ENCODE data around the gene ISG20. TPM values are rescaled to one million over a fixed set of nuclear protein-coding genes. Genes with fewer than 3 reads are reported as not detected.
A peak's percentile ranks its signal among the peaks of the same experiment; 100 is the strongest.

ISG20 gene
- total and polyA plus RNA-seq, 4 donors: 6.8 to 36.5 (median 14.3) TPM

DNA sequence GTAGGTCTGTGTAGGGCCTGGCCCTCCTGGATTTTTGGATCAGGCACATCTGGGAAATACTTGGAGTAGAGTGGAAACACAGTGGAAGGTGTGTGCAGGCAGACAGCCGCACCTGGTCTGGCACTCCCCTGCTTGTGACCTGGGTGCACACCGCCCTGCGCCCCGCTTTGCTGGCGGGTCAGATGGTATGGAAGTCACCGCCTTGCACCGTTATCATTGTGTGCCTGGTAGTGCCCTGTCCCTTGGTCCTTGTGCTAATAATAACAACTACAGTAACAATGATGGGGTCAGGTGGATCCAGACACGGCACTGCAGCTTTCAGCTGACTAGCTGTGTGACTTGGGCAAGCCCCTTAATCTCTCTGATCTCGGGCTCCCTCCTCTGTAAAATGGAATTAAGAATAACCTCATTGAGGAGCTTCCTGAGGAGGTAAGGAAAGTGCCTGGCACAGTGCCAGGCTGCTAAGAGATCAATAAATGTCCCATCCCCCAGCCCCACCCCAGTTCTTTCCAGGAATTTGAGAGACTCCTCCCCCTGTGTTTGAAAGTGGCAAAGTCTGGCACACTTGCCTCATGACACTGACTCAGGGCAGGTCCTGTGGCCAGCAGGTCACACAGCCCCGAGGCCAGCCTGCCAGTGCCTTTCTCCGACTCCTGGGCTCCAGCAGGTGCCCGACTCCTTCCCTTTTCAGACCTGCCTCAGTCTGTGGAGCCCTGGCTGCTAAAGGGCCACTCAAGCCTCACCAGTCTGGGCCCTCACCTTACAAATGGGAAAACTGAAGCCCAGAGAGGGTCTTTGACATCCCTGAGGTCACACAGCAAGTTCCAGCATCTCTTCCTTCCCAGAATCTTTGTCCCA lies 9.8 kb downstream of the ISG20 start:
- Histone ChIP-seq H3K4me1 (ENCODE audit: control insufficient read depth in 4 of 4, insufficient read depth in 4 of 4, low read length in 3 of 4) (peaks cover 9 to 24% (median 20%) of the 10 kb centered on the region in 4 donors), H3K36me3 (ENCODE audit: control insufficient read depth in 4 of 4, insufficient read depth in 3 of 4, low read depth in 1 of 4, low read length in 3 of 4) (no peaks in the 10 kb centered on the region), H3K4me3 (ENCODE audit: low read depth in 1 of 3, low read length in 3 of 3) (no peak overlapping the region), H3K9me3 (ENCODE audit: control insufficient read depth in 4 of 4, low read length in 3 of 4) (no peaks in the 10 kb centered on the region), H3K27ac (ENCODE audit: low read depth in 1 of 2, low read length in 2 of 2) (peak overlapping the region; percentile 74 to 79), H3K9ac (ENCODE audit: low read depth in 1 of 2, low read length in 2 of 2) (peak overlapping the region in 1 of 2 donors; percentile 39), H3K27me3 (ENCODE audit: control insufficient read depth in 4 of 4, insufficient read depth in 4 of 4, low read length in 3 of 4) (no peaks in the 10 kb centered on the region)
- 31% methylated on average over 12 of the region's 12 CpGs for WGBS
- TF ChIP-seq FOXA1 (IDR thresholded peaks at IDR 0.05) (no peak), HNF4A (conservative IDR thresholded peaks at IDR 0.05) (peak; percentile 85 to 92), YY1 (IDR thresholded peaks at IDR 0.05) (peak; percentile 33), RXRA (IDR thresholded peaks at IDR 0.05) (peak; percentile 87 to 91), JUND (IDR thresholded peaks at IDR 0.05) (peak; percentile 64 to 90), RAD21 (IDR thresholded peaks at IDR 0.05) (peak; percentile 17 to 39), FOXA2 (IDR thresholded peaks at IDR 0.05) (peak; percentile 22), SP1 (IDR thresholded peaks at IDR 0.05) (peak; percentile 79), HNF4G (IDR thresholded peaks at IDR 0.05) (peak; percentile 75)
- TF ChIP-seq, protein P1, sequence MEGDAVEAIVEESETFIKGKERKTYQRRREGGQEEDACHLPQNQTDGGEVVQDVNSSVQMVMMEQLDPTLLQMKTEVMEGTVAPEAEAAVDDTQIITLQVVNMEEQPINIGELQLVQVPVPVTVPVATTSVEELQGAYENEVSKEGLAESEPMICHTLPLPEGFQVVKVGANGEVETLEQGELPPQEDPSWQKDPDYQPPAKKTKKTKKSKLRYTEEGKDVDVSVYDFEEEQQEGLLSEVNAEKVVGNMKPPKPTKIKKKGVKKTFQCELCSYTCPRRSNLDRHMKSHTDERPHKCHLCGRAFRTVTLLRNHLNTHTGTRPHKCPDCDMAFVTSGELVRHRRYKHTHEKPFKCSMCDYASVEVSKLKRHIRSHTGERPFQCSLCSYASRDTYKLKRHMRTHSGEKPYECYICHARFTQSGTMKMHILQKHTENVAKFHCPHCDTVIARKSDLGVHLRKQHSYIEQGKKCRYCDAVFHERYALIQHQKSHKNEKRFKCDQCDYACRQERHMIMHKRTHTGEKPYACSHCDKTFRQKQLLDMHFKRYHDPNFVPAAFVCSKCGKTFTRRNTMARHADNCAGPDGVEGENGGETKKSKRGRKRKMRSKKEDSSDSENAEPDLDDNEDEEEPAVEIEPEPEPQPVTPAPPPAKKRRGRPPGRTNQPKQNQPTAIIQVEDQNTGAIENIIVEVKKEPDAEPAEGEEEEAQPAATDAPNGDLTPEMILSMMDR (IDR thresholded peaks at IDR 0.05; ENCODE audit: low read depth, low read length, missing input control): no peak
- TF ChIP-seq, protein P2, sequence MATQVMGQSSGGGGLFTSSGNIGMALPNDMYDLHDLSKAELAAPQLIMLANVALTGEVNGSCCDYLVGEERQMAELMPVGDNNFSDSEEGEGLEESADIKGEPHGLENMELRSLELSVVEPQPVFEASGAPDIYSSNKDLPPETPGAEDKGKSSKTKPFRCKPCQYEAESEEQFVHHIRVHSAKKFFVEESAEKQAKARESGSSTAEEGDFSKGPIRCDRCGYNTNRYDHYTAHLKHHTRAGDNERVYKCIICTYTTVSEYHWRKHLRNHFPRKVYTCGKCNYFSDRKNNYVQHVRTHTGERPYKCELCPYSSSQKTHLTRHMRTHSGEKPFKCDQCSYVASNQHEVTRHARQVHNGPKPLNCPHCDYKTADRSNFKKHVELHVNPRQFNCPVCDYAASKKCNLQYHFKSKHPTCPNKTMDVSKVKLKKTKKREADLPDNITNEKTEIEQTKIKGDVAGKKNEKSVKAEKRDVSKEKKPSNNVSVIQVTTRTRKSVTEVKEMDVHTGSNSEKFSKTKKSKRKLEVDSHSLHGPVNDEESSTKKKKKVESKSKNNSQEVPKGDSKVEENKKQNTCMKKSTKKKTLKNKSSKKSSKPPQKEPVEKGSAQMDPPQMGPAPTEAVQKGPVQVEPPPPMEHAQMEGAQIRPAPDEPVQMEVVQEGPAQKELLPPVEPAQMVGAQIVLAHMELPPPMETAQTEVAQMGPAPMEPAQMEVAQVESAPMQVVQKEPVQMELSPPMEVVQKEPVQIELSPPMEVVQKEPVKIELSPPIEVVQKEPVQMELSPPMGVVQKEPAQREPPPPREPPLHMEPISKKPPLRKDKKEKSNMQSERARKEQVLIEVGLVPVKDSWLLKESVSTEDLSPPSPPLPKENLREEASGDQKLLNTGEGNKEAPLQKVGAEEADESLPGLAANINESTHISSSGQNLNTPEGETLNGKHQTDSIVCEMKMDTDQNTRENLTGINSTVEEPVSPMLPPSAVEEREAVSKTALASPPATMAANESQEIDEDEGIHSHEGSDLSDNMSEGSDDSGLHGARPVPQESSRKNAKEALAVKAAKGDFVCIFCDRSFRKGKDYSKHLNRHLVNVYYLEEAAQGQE (IDR thresholded peaks at IDR 0.05): no peak
- peak; percentile 40 for DNase-seq (ENCODE audit: low spot score)

DNA sequence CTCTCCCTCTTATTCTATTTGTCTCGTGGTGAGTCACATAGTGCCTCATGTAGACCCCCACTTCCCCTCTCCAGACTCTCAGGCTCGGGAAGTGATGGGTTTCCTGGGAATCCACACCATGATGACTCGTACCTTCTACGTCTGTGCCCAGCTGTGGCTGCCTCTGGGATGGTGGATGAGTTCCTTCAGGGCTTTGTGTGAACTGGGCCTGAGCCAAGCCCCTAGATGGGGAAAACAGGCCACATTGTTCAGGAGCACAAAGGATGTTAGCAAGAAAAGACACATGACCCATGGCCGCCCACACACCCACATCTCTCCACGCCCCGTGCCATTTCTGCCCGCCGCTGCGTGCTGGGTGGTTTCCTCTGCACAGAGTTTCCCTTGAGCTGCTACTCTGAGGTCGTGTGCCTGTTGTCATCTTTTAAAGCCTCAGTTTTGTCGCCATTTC lies 10.5 kb downstream of the ISG20 start:
- WGBS: 76% methylated on average over 12 of the region's 12 CpGs
- H3K27ac ChIP-seq (ENCODE audit: low read depth in 1 of 2, low read length in 2 of 2): peak overlapping the region; percentile 74 to 79
- H3K4me3 ChIP-seq (ENCODE audit: low read depth in 1 of 3, low read length in 3 of 3): no peak overlapping the region
- H3K36me3 ChIP-seq (ENCODE audit: control insufficient read depth in 4 of 4, insufficient read depth in 3 of 4, low read depth in 1 of 4, low read length in 3 of 4): no peaks in the 10 kb centered on the region
- H3K4me1 ChIP-seq (ENCODE audit: control insufficient read depth in 4 of 4, insufficient read depth in 4 of 4, low read length in 3 of 4): peaks cover 9 to 24% (median 20%) of the 10 kb centered on the region in 4 donors
- H3K9ac ChIP-seq (ENCODE audit: low read depth in 1 of 2, low read length in 2 of 2): no peak overlapping the region
- no peak for DNase-seq (ENCODE audit: low spot score)
- H3K27me3 ChIP-seq (ENCODE audit: control insufficient read depth in 4 of 4, insufficient read depth in 4 of 4, low read length in 3 of 4): no peaks in the 10 kb centered on the region
- TF ChIP-seq, protein P1 (IDR thresholded peaks at IDR 0.05; ENCODE audit: low read depth, low read length, missing input control): no peak
- TF ChIP-seq, protein P3, sequence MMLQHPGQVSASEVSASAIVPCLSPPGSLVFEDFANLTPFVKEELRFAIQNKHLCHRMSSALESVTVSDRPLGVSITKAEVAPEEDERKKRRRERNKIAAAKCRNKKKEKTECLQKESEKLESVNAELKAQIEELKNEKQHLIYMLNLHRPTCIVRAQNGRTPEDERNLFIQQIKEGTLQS (IDR thresholded peaks at IDR 0.05): no peak
- TF ChIP-seq HNF4A (conservative IDR thresholded peaks at IDR 0.05) (no peak), FOXA1 (IDR thresholded peaks at IDR 0.05) (no peak), SP1 (IDR thresholded peaks at IDR 0.05) (no peak), EGR1 (IDR thresholded peaks at IDR 0.05; ENCODE audit: low read depth in 2 of 2) (no peak), RXRA (IDR thresholded peaks at IDR 0.05) (no peak), YY1 (IDR thresholded peaks at IDR 0.05) (no peak), HNF4G (IDR thresholded peaks at IDR 0.05) (no peak)
- TF ChIP-seq, protein P4, sequence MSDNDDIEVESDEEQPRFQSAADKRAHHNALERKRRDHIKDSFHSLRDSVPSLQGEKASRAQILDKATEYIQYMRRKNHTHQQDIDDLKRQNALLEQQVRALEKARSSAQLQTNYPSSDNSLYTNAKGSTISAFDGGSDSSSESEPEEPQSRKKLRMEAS (IDR thresholded peaks at IDR 0.05): no peak
- TF ChIP-seq, protein P5, sequence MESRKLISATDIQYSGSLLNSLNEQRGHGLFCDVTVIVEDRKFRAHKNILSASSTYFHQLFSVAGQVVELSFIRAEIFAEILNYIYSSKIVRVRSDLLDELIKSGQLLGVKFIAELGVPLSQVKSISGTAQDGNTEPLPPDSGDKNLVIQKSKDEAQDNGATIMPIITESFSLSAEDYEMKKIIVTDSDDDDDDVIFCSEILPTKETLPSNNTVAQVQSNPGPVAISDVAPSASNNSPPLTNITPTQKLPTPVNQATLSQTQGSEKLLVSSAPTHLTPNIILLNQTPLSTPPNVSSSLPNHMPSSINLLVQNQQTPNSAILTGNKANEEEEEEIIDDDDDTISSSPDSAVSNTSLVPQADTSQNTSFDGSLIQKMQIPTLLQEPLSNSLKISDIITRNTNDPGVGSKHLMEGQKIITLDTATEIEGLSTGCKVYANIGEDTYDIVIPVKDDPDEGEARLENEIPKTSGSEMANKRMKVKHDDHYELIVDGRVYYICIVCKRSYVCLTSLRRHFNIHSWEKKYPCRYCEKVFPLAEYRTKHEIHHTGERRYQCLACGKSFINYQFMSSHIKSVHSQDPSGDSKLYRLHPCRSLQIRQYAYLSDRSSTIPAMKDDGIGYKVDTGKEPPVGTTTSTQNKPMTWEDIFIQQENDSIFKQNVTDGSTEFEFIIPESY (IDR thresholded peaks at IDR 0.05): no peak
- TF ChIP-seq, protein P2 (IDR thresholded peaks at IDR 0.05): no peak
- H3K9me3 ChIP-seq (ENCODE audit: control insufficient read depth in 4 of 4, low read length in 3 of 4): no peaks in the 10 kb centered on the region
